ENCODE measurements around the gene FARS2.

DNA sequence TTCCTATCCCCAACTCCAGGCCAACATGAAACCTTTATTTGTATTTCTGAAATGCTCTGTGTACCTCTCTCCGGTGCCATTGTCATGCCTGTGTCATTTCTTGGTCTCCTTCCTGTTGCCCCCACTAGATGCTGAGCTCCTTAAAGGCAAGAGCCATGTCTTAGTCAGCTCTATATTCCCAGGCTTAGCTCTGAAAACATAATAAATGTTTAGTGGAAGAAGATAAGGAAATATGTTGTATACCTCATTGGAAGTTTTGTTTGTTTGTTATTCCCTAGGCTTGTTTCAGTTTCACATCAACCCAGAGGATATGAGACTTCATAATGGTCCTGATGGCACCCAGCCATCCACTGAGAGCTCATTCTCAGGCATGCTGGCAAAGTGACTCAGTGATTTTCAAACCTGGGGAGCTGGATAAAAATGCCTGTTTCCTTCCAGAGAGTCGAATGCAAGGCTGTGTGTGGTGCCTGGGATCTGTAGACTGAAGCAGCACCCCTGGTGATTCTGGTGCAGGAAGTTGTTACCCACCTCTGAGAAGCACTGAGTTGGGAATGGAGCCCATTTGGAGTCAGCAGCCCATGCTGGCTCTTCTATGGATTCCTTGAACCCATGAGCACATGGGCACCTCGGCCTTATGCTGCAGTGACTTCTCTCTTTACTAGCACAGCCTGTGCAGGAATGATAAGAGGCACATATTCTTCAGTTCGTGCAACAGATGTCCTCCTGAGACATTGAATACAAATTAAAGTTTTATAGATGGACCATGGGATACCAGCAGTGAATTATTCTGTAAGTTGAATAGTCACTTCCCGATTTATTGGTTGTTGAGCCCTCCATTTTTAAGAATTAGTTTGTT is 205.2 kb downstream of the FARS2 start:
- no peak for TF ChIP-seq CTCF (IDR thresholded peaks at IDR 0.05)
- TF ChIP-seq POLR2A (IDR thresholded peaks at IDR 0.05), result no peak
